Keratinocyte (primary cell): Measurements from ENCODE around the gene RAD9A. TPM values are rescaled to one million over a fixed set of nuclear protein-coding genes. Genes with fewer than 3 reads are reported as not detected.

ENCODE experiments used
- DNase-seq: peaks from one replicate; pipeline ENCODE4 v3.0.0-alpha.2; 2011; ENCODE audit warnings: low read depth, missing footprints, low spot score
- FAIRE-seq: peaks from 2 replicates; lab custom pipeline; 2011; peaks lifted over from hg19 to GRCh38; lab: Jason Lieb, UNC
- H2AFZ ChIP-seq: 2 replicates; pipeline ENCODE4 v1.6.0; 2012; ENCODE audit warnings: low read length, control low read depth, inconsistent platforms; ENCODE audit not compliant: control insufficient read depth
- H3K27ac ChIP-seq: 2 replicates; pipeline ENCODE4 v1.5.1; 2011; ENCODE audit warnings: low read length; ENCODE audit not compliant: control insufficient read depth, insufficient read depth
- H3K27me3 ChIP-seq: 3 replicates; pipeline ENCODE4 v1.6.0; 2011; ENCODE audit warnings: low read length; ENCODE audit not compliant: control insufficient read depth, insufficient read depth; ENCODE audit errors: extremely low read depth
- H3K36me3 ChIP-seq, 2 experiments: 2 replicates in 1 of 2; 3 replicates in 1 of 2; pipeline ENCODE4 v1.5.1; 2011; ENCODE audit warnings: low read length in 2 of 2, mild to moderate bottlenecking in 1 of 2; ENCODE audit not compliant: control insufficient read depth in 2 of 2, insufficient read depth in 2 of 2; ENCODE audit errors: extremely low read depth in 1 of 2
- H3K4me1 ChIP-seq: 3 replicates; pipeline ENCODE4 v1.5.1; 2011; ENCODE audit warnings: low read length; ENCODE audit not compliant: control insufficient read depth, insufficient read depth; ENCODE audit errors: extremely low read depth
- H3K4me2 ChIP-seq: 3 replicates; pipeline ENCODE4 v1.6.0; 2011; ENCODE audit warnings: low read depth, low read length; ENCODE audit not compliant: control insufficient read depth, insufficient read depth; ENCODE audit errors: extremely low read depth
- H3K4me3 ChIP-seq, 3 experiments: fragments of 200-600 bp in 1 of 3; sonication (generic) in 1 of 3; 2 replicates in 2 of 3; 3 replicates in 1 of 3; pipeline ENCODE4 v1.5.1; 2011 to 2016; ENCODE audit warnings: low read length in 3 of 3, mild to moderate bottlenecking in 3 of 3, control low read depth in 2 of 3, inconsistent platforms in 1 of 3, low read depth in 1 of 3, mixed read lengths in 1 of 3, mixed run types in 1 of 3, moderate library complexity in 1 of 3; ENCODE audit not compliant: control insufficient read depth in 2 of 3, insufficient read depth in 2 of 3; ENCODE audit errors: extremely low read depth in 1 of 3
- H3K79me2 ChIP-seq: 2 replicates; pipeline ENCODE4 v1.6.0; 2012; ENCODE audit warnings: low read length; ENCODE audit not compliant: control insufficient read depth, insufficient read depth
- H3K9ac ChIP-seq: 3 replicates; pipeline ENCODE4 v1.6.0; 2011; ENCODE audit warnings: low read length; ENCODE audit not compliant: control insufficient read depth, insufficient read depth; ENCODE audit errors: extremely low read depth
- H3K9me1 ChIP-seq: 3 replicates; pipeline ENCODE4 v1.6.0; 2011; ENCODE audit warnings: low read length; ENCODE audit not compliant: control insufficient read depth, insufficient read depth; ENCODE audit errors: extremely low read depth
- H3K9me3 ChIP-seq: 2 replicates; pipeline ENCODE4 v1.5.1; 2012; ENCODE audit warnings: low read depth, low read length; ENCODE audit not compliant: control insufficient read depth
- H4K20me1 ChIP-seq: 3 replicates; pipeline ENCODE4 v1.6.0; 2011; ENCODE audit warnings: low read length; ENCODE audit not compliant: control insufficient read depth, insufficient read depth; ENCODE audit errors: extremely low read depth
- EZH2 ChIP-seq: IDR thresholded peaks from one replicate; pipeline ENCODE4 v1.6.1; 2012; ENCODE audit warnings: inconsistent platforms, mild to moderate bottlenecking, low read length, moderate library complexity
- dilution Hi-C: fragments of 300-500 bp; cut with MboI; formaldehyde crosslinking; loops from one replicate; pipeline ENCODE4 v1.7.0; 2020; ENCODE audit warnings: low sequenced_read_pairs; ENCODE audit not compliant: extremely low pct_ligation_motif_present
- polyA plus RNA-seq, 5 experiments: library from polyadenylated mRNA; depleted of rRNA in 3 of 5; stranded (reverse) in 3 of 5; stranded (forward) in 1 of 5; unstranded in 1 of 5; fragments of >200 nt; gene quantifications; 1 replicate in 1 of 5; 2 replicates in 3 of 5; 3 replicates in 1 of 5; pipeline versions ENCODE4 v1.2.1 to v1.2.3, GENCODE V29; 2011 to 2012; ENCODE audit warnings: missing spikeins in 2 of 5, low read depth in 1 of 5, low replicate concordance in 1 of 5
- TF ChIP-seq, protein P1 (sequence below), 3 experiments: IDR thresholded peaks in 1 of 3; conservative IDR thresholded peaks in 1 of 3; optimal IDR thresholded peaks in 1 of 3; 2 replicates in 2 of 3; 3 replicates in 1 of 3; pipeline versions ENCODE3 to v1.5.1; 2011; ENCODE audit warnings: low read length in 3 of 3, mild to moderate bottlenecking in 3 of 3, moderate library complexity in 2 of 3, control low read depth in 1 of 3, inconsistent platforms in 1 of 3; ENCODE audit not compliant: insufficient read depth in 2 of 3; ENCODE audit errors: extremely low read depth in 1 of 3

RAD9A gene
- polyA plus RNA-seq, 1 donor (not counting 4 experiments of a cell fraction or from before 2014, with no cell fraction given), result 5.7 TPM

DNA sequence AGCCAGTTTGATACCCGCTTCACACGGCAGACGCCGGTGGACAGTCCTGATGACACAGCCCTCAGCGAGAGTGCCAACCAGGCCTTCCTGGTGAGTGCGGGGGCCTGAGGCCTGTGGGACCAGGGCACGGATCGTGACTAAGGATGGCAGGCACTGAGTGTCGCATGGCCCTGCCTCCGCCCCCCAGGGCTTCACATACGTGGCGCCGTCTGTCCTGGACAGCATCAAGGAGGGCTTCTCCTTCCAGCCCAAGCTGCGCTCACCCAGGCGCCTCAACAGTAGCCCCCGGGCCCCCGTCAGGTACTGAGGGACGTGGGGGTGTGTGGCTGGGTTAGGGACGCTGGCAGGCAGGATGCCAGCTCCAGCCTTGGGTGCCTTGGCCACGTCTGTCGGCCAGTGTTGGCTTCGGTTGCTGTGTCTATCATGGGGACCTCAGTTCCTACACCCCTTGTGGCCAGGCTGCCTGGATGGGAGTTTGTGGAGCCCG is 42.7 kb downstream of the RAD9A start:
- Histone ChIP-seq H3K4me2 (no peak overlapping the region), H3K9ac (no peak overlapping the region), H3K9me3 (no peaks in the 10 kb centered on the region), H3K27me3 (no peaks in the 10 kb centered on the region), H2AFZ (no peak overlapping the region), H3K36me3 (peaks cover 33 to 40% of the 10 kb centered on the region in 2 experiments), H3K9me1 (no peaks in the 10 kb centered on the region), H4K20me1 (peaks cover 5% of the 10 kb centered on the region), H3K4me3 (no peak overlapping the region), H3K79me2 (peaks cover 18% of the 10 kb centered on the region), H3K4me1 (peaks cover 8% of the 10 kb centered on the region), H3K27ac (no peak overlapping the region)
- dilution Hi-C loops, result no loop called here
- FAIRE-seq (no peak), DNase-seq (no peak)
- TF ChIP-seq EZH2, result no peak
- TF ChIP-seq, protein P1, sequence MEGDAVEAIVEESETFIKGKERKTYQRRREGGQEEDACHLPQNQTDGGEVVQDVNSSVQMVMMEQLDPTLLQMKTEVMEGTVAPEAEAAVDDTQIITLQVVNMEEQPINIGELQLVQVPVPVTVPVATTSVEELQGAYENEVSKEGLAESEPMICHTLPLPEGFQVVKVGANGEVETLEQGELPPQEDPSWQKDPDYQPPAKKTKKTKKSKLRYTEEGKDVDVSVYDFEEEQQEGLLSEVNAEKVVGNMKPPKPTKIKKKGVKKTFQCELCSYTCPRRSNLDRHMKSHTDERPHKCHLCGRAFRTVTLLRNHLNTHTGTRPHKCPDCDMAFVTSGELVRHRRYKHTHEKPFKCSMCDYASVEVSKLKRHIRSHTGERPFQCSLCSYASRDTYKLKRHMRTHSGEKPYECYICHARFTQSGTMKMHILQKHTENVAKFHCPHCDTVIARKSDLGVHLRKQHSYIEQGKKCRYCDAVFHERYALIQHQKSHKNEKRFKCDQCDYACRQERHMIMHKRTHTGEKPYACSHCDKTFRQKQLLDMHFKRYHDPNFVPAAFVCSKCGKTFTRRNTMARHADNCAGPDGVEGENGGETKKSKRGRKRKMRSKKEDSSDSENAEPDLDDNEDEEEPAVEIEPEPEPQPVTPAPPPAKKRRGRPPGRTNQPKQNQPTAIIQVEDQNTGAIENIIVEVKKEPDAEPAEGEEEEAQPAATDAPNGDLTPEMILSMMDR (optimal IDR thresholded peaks at IDR 0.05 in 1 of 3, IDR thresholded peaks at IDR 0.05 in 1 of 3, conservative IDR thresholded peaks at IDR 0.05 in 1 of 3; ENCODE audit: extremely low read depth in 1 of 3, insufficient read depth in 2 of 3, low read length in 3 of 3), result no peak

DNA sequence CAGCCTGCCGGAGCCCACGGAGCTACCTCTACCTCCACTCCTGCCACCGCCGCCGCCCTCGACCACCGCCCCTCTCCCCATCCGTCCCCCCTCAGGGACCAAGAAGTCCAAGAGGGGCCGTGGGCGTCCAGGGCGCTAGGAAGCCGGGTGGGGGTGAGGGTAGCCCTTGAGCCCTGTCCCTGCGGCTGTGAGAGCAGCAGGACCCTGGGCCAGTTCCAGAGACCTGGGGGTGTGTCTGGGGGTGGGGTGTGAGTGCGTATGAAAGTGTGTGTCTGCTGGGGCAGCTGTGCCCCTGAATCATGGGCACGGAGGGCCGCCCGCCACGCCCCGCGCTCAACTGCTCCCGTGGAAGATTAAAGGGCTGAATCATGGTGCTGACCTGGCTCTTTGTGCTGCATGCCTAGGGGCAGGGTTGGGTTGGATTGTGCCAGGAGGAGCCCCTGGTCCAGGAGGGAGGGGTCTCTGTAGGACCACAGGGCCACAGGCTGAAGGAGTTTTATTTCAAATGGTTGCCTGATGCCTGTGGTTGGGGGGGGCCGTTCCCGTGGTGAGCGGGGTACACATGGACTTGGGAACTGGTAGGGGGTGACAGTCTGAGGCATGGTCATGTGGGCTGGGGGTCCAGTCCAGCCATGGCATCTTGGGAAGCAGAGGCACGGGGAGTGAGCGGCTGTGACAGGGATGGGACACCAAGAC is 43.4 kb downstream of the RAD9A start:
- H3K9me3 ChIP-seq, result no peaks in the 10 kb centered on the region
- no peak overlapping the region for H3K9ac ChIP-seq
- H3K9me1 ChIP-seq, result no peaks in the 10 kb centered on the region
- TF ChIP-seq, protein P1 (optimal IDR thresholded peaks at IDR 0.05 in 1 of 3, IDR thresholded peaks at IDR 0.05 in 1 of 3, conservative IDR thresholded peaks at IDR 0.05 in 1 of 3; ENCODE audit: extremely low read depth in 1 of 3, insufficient read depth in 2 of 3, low read length in 3 of 3), result no peak
- no peak for TF ChIP-seq EZH2
- H3K4me3 ChIP-seq, result no peak overlapping the region
- peaks cover 14% of the 10 kb centered on the region for H3K79me2 ChIP-seq
- dilution Hi-C loops, result no loop called here
- no peak for DNase-seq
- no peak for FAIRE-seq
- peaks cover 37 to 40% of the 10 kb centered on the region in 2 experiments for H3K36me3 ChIP-seq
- peaks cover under 1% of the 10 kb centered on the region for H3K4me1 ChIP-seq
- no peak overlapping the region for H2AFZ ChIP-seq
- no peak overlapping the region for H3K27ac ChIP-seq
- peaks cover 5% of the 10 kb centered on the region for H4K20me1 ChIP-seq
- no peak overlapping the region for H3K4me2 ChIP-seq
- H3K27me3 ChIP-seq, result no peaks in the 10 kb centered on the region
